Pons (tissue), 1 donor: ENCODE results near the gene SLC25A26.

Source experiments
- DNase-seq: peaks from one replicate; pipeline ENCODE4 v3.0.0-alpha.2; 2016; ENCODE audit warnings: low spot score

Gene SLC25A26

DNA sequence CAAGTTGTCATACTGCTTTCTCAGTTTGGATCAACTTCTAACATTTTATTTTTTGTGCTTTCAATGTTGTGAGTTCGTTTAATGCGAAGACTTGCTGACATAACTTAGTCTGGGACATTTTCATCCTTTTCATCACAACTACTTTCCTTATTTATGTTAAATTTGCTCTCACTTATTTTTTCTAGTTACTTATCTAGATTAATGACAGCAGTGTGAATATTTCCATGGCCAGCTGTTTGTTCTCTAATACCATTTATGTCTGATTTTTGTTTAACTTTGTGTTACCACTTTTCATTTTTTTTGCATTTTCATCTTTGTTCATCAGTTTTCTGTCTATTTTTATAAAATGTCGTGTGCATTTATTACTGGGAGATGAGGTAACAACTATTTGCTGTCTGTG lies 6.2 kb downstream of the SLC25A26 start:
- no peak for DNase-seq

DNA sequence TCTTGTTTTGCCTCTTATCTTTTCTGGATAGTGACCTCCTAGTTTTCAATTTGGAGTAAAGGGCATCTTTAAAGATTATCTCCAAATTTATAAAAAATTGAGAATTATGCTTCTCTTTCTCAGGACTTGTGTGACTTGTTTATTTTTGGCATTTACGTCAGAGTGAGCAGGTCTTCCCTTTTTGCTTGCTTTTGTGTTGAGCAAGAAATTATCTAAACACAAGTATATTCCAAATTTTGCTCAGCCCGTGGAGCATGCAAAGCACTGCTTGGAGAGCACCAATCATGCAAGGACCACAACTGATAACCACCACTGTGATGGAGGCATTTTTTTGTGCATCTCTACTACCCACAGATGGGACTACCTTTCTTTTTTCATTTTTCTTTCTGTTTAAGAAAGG lies 7.1 kb downstream of the SLC25A26 start:
- no peak for DNase-seq

DNA sequence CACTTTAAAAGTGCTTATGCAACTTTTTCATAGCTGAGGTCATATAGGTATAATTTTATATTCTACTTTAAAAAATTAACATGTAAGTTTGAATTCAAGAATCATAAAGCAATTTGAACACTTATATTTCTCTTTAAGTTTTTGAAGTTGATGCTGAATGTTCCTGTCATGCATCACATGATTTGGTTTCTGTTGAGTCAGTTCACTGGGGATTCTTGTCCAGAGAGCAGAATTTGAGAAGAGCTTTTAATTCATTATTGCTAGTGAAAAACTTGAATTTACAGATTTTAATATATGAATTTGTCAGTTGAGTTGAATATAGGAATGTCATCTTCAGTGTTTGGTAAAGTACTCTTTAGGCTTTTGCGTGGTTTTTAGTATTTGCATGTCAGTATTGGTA lies 7.9 kb downstream of the SLC25A26 start:
- no peak for DNase-seq

DNA sequence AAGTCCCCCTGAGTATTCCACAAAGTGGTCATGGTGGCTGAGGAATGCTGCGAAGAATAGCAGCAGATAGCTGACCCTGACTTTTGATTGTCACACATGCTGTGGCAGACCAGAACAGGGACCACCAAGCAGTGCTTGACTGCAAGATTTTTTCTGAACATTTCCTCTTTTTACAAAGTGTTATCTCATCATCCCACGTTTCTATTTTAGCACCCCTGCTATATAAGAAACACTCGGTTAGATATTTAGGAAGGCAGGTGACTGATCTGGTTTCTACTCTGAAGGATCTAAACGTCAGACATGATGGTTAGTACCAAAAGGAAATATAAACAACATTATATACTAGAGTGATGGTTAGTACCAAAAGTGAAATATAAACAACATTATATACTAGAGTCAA lies 9.1 kb downstream of the SLC25A26 start:
- no peak for DNase-seq

DNA sequence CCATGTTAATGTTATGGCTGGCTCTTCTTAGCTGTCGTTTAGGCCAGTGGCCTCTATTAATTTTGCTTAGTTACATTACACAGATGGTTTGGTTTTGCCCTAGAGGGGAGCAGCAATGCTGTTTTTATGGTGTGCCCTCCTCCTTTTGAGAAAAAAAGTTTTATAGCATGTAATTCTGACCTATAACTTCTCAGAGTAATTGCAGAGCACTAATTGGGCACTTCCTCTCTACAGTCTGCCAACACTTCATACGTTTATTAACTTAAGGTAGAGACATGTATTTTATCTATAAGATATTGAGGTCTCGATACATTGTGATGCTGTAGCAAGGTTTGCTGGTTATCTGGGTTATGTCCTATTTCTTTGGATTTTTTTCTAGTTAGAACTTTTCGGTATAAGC lies 12.2 kb downstream of the SLC25A26 start:
- DNase-seq = no peak

DNA sequence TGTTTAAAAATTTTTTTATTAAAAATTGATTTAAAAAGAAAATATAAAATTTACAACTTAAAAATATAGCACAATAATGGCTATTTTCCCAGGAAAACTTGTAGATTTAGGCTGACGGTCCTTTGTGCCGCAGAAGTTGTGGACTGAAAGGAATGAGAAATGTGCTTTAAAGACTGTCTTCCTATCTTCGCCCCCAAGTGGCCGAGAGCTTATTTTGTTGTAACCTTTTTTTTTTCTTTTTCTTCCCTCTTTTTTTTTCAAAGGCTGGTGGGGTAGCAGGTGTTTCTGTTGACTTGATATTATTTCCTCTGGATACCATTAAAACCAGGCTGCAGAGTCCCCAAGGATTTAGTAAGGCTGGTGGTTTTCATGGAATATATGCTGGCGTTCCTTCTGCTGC lies 15.5 kb downstream of the SLC25A26 start:
- no peak for DNase-seq

DNA sequence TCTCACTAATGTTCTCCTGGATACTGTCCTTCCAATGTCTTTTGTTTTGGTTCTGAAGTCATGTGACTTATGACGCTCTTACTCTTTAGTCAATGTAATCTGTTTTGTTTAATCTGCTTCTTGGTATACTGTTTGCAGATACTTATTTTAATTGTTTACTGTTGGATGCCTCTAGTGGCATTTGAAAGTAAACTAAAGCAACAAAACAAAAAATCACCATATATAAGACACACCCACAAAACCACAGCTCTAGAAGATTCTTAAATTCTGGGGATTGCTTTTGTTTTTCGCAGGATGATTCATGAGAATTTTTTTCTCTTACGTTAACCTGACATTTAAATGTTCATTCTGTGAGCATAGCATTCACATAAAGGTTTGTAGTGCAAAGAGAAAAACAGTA lies 16.8 kb downstream of the SLC25A26 start:
- no peak for DNase-seq

DNA sequence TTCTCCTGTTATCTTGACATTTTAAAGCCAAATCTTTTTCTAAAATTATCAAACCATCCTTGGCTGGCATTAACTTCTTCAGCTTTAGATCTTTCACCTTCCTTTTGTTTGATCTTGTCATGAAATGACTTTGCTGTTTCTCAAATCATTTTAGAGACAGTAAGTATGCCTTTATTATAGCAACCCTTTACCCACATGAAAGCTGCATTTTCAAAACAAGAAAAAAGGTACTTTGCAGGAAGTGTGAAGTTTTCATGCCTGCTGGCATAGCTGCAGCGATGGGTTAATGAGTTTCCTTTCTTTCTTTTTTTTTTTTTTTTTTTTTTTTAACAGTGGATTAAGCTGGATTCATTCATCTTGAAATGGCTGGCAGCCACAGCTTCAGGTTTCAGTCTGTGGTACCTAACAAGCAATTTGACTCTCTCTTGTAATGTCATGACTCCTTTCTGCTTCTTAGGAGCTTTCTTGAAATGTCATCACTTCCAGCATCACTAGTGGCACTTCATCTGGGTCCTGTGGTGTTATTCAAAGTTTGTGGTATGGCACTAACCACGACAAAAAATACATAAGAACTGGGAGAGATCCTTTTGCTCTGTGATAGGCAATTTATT lies 18.8 kb downstream of the SLC25A26 start:
- no peak for DNase-seq

DNA sequence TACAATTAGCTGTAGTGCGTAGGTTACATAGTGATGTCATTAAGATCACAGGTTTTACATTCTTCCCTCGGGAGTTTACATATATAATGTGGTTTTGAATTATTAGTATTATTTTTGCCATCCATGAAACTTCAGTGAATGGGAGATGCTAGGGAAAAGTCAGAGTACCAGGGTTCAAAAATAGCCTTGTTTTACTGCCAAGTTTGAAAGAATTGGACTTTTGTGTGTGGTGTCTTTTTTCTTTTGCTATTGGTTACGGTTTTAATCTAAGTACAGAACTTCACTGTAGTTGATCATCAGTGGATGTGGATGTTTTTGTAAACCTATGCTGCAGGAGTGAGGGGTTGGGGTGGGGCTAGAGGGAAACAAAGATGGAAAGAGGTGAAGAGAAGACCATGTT lies 20.7 kb downstream of the SLC25A26 start:
- peak; percentile 62 for DNase-seq

DNA sequence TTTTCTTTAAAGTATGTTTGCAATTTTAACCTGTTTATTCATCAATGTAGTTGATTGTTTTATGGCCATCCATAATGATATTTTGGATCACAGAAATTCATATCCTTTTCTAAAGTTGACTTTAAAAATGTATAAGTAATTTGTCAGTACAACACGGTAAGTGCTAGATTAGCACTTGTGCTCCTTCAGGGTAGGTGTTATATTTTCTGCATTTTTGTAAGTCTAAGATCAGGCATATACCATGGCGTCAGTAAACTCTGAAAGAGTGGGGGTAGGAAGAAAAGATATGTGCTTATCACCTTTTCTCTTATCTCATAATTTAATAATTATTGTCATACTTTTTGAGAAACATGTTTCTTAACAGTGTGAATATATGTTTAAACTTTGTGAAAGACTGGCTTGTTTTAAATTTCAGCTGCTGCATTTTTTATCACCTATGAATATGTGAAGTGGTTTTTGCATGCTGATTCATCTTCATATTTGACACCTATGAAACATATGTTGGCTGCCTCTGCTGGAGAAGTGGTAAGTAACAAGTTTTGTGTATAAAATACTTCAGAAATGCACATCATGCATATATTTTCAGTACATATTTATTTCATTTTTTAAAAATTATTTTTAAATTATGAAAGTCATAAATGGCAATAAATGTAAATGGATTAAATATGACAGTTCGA lies 22.1 kb downstream of the SLC25A26 start:
- no peak for DNase-seq

DNA sequence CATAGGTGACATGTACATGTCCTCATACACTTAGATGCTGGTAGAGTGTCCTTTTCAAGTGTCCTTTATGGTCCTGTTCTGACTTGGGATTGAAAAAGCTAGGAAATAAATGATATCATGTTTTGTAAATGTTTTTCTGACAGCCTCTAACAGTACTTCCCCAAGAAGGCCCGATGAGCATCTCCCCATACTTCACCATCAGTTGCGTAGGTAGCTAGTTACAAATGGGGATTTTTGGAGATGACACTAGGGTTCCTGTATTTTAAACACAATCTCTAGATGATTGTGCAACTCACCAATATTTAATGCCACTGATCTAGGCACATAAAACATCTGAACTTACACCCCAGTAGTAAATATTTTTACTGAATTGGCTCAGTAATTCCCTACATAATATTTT lies 27.8 kb downstream of the SLC25A26 start:
- no peak for DNase-seq

DNA sequence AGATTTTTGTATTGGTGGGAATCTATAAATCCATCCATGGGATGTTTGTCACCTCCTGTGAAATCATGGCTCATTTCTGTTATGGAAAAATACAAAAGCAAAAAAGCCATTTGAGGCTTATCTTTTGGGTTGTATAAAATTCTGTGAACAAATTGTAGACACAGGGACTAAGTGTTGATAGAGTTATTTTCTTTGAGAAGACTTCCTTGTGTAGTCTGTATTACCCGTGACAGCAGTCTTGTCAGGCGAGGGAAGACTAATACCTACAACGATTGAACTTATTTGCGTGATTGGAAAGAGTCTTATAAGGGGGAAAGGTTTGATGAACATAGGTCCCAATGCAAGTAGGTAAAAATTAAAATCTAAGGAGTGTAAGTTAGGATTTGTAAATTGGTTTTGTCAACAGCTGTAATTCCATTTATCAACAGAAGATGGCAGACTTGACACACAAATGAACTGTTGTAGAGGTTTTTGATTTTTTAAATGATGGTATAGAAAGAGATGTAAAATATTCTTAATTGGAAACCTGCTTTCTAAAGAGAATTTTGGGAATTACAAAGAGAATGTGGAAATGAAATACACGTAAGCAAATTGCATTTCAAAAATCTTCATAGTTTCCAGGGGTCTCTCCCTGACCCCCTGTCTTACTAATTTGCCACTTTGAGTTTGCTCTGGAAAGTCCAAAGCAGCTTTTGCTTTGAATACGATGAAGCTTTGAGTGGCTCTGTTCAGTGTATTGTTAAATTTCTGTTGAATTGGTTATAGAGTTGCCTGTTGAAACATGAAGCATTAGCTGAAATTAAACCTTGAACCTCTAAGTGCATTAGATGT lies 33.2 kb downstream of the SLC25A26 start:
- DNase-seq = peak; percentile 67

DNA sequence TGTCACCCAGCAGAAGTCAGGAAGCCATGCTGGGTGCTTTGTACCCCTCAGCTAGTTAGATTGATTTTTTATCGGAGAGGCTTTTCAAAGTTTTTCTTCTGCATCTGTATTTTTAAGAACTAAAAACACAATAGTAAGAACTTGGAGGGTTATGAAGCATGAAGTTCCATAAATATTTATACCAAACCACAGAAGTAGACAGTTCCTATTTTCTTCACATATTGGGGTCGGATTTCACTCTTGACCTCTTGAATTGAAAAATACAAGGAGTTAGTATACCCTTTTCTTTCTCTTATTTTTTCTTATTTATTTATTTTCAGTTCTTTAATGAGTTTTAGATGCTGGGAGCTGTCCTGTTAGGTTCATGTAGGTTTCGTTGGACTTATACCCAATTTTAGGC lies 35.1 kb downstream of the SLC25A26 start:
- DNase-seq = no peak

DNA sequence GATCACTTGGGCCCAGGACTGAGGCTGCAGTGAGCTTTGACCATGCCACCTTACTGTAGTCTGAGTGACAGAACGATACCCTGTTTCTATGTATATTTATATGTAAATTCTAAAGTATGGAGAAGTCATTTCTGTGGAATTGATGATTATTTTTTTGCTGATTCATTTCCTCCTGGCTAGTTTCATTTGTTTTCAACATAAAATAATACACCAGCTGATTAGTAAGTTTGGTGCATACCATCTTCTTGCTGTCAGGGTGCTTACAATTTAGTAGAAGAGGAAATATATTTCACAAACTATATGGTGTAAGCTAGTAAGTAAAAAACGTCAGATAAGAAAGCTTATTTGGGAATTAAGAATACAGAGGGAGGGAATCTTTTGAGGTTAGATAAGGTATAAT lies 36.0 kb downstream of the SLC25A26 start:
- no peak for DNase-seq

DNA sequence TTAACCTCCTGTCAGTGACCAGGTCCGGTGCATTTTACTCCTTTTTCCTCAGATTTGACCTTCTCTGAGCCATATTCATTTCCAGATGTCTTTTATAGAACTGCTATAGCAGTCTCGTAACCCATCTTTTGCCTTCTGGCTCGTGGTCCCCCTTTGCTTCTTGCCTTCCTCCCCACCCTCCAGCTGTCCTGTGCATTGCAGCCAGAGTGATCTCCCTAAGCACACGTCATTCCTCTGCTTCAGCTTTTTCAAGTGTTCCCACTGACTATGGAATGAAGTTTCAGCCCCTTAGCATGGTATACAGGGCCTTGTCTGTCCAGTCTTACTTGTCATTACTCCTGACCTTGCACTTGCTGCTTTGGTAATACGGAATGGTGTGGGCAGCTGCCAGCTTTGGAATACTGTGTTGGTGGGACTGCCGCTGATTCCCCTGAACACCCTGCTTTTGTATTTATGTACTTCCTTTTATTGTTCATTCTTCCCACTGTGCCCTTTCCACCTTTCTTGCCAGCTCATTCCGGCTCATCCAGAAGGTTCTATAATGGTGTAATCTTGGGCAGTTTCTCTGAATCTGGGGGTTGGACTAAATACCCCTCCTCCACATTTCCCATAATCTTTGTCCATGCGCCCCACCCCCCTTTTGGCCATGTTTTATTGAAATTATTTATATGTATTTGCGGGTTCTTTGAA lies 38.9 kb downstream of the SLC25A26 start:
- no peak for DNase-seq

DNA sequence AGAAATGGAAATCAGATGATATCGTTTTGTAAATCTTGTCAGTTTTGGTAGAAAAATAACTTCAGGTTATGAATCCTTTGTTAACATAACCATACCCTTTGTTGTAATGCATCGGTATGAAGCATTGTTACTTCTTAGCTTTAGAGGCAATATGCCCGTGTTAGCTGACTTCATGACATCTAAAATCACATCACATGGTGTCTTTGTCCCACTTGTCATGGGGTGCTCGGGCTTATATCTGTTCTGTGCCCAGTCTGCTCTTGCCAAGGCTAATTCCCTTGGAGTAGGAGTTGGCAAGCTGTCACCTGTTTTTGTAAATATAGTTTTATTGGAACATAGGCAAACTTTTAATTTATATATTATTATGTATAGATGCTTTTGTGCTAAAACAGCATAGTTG lies 39.6 kb downstream of the SLC25A26 start:
- DNase-seq = no peak

DNA sequence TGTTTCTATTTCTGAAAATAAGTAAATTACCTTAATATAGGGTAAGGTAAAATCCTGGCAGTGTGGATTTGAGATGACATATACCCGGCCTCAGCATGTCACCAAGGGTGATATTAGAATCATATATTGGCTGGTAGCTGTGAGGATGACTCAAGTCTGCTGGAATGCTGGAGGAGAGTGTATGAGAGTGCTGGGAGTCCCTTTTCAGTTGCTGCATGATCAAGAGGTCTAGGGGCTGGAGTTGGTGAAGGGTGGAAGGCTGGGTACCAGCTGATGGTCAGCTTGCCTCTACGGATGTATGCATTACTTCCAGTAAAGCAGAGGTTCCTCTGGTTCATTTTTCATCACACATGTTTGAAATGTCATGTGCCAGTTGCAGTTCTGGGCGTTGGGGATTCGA lies 40.6 kb downstream of the SLC25A26 start:
- no peak for DNase-seq

DNA sequence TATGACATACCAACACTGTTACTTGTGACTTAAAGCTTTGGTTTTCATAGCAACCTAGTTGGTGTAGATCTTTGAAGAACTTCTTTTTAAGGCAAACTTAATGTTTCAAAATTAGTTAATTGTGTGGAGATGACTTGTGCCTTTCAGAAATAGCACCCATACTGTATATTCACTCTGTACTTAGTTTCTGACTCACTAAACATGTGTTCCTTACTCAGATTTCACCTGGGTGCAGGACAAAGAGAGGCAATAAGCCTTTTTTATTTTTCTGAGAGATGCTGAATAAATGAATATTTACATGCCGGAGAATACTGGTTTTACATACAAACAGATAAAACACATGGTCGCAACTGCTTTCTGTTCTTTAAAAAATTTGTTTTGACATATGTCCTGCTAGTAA lies 44.8 kb downstream of the SLC25A26 start:
- no peak for DNase-seq

DNA sequence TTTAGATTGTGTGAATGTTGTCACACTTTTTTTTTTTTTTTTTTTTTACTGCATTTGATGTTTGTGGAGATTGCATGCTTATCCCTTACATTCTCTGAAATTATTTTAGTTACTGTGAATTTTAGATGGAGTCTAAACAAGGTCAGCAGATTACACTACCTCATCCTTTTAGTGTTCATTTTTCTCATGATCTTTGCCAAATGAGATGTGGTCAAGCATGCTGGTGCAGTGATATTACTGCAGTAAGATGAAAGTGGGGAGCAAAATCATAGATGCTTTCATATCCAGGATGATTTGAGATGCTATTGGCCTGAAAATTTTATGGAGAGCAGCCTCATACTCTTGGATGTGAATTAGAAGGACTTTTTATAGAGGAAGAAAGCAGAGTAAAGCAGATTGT lies 45.8 kb downstream of the SLC25A26 start:
- no peak for DNase-seq

DNA sequence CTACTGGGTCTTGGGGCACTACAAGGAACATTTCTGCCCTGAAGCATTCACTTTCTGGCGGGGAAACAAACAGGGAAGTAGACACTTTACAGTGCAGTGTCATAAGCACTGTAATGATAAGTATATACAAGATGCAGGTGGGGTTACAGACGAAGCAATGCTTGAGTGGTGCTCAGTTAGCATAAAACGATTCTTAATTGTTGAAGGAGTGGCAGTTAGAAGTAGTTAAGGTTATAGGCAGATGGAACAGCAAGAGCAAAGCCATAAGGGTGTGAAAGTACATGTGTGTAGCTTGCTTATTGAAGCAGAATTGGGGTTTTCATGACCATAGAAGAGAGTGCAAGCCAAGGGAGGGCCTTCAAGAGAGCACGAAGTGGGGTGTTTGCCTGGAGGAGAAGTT lies 46.2 kb downstream of the SLC25A26 start:
- no peak for DNase-seq

DNA sequence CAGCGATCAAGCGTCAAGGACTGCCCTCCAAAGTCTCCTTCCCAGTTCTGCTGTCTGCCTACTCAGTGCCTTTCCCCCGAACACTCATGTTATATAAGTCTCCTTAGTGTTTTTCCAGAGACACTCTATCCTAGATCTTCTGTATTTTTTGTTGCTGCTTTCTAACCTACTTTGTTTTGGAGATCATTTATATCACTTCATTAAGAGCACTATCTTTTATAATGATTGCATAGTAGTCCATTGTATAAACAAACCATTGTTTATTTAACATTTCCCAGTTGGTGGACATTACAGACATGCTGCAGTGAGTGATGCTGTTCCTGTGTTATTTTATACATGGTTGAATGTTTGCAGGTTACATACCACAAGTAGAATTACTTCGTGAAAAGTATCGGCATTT lies 47.1 kb downstream of the SLC25A26 start:
- DNase-seq = no peak

DNA sequence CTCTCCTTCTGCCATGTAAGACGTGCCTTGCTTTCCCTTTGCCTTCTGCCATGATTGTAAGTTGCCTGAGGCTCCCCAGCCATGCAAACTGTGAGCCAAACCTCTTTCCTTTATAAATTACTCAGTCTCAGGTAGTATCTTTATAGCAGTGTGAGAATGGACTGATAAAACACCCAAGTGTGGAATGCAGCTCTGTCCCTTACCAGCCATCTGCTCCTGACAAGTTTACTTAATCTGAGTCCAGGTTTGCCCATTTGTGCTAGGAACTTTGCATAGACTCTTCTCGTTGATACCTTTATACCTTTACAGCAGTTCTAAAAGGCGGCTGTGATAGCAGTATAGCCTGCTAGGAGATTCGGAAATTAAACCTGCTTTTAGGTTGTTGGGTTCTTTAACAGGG lies 48.1 kb downstream of the SLC25A26 start:
- no peak for DNase-seq

DNA sequence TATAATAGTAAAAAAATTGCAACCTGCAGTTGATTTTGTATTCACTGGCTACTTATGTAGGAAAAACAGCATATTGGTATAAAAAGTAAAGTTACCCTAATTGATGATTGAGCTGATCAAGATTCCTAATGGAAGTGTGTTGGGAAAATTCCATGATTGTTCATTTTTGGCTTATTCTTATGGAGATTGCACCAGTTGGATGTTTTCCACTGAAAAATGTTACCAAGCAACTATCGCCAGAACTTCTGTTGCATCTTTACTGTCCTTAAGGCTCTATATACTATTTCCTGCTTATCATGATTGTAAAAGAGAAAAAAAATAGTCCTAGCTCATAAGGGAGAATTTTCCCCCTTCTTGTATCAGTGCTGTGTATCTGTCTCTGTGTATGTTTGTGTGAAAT lies 48.6 kb downstream of the SLC25A26 start:
- DNase-seq = no peak
